Caco-2 (cell line): ENCODE measurements around the gene HTT. TPM values are rescaled to one million over a fixed set of nuclear protein-coding genes. Genes with fewer than 3 reads are reported as not detected.

Experiments used
- BruUV-seq: library from RNA; stranded (reverse); fragments of 400-500 nt; replicated peaks from 2 replicates; lab custom pipeline; 2021; lab: Mats Ljungman, UMichigan
- CTCF ChIA-PET: fragments of 300-600 bp; sonication (Branson Sonifier 250); formaldehyde crosslinking; loops from one replicate; lab custom pipeline; 2022; ENCODE audit warnings: antibody characterized with exemption; lab: Charles Lee
- POLR2A ChIA-PET: fragments of 300-600 bp; sonication (Branson Sonifier 250); formaldehyde crosslinking; loops from one replicate; lab custom pipeline; 2022; ENCODE audit warnings: antibody characterized with exemption; lab: Charles Lee
- DNase-seq, 2 experiments: peaks; one replicate each; pipeline versions ENCODE4 v3.0.0 to v3.0.0-alpha.2; 2020 to 2022
- H3K27me3 ChIP-seq: replicated peaks from 2 replicates; pipeline ENCODE4 v1.6.0; 2011; ENCODE audit warnings: low read length; ENCODE audit not compliant: control insufficient read depth, insufficient read depth
- H3K36me3 ChIP-seq: 2 replicates; pipeline ENCODE4 v1.5.1; 2011; ENCODE audit warnings: low read length; ENCODE audit not compliant: control insufficient read depth, insufficient read depth
- H3K4me1 ChIP-seq: fragments of 250-450 bp; sonication (Bioruptor Pico); 2 replicates; pipeline ENCODE4 v1.5.1; 2020; ENCODE audit warnings: mild to moderate bottlenecking
- H3K4me3 ChIP-seq: 2 replicates; pipeline ENCODE4 v1.5.1; 2011; ENCODE audit warnings: low read depth, mild to moderate bottlenecking, control low read depth, low read length
- H3K9me3 ChIP-seq: fragments of 250-450 bp; sonication (Bioruptor Pico); 2 replicates; pipeline ENCODE4 v1.5.1; 2020; ENCODE audit warnings: mild to moderate bottlenecking, moderate library complexity
- H3K27ac Mint-ChIP-seq: one replicate; pipeline ENCODE4 v1.8.0; 2022; ENCODE audit warnings: mixed read lengths; ENCODE audit not compliant: unreplicated experiment
- H3K27me3 Mint-ChIP-seq: one replicate; pipeline ENCODE4 v1.8.0; 2022; ENCODE audit warnings: mixed read lengths; ENCODE audit not compliant: insufficient read depth, unreplicated experiment
- H3K36me3 Mint-ChIP-seq: one replicate; pipeline ENCODE4 v1.8.0; 2022; ENCODE audit warnings: mild to moderate bottlenecking, mixed read lengths; ENCODE audit not compliant: insufficient read depth, unreplicated experiment
- H3K4me1 Mint-ChIP-seq: one replicate; pipeline ENCODE4 v1.8.0; 2022; ENCODE audit warnings: low read depth, mixed read lengths; ENCODE audit not compliant: unreplicated experiment
- H3K4me3 Mint-ChIP-seq: one replicate; pipeline ENCODE4 v1.8.0; 2022; ENCODE audit warnings: mild to moderate bottlenecking, moderate library complexity, mixed read lengths; ENCODE audit not compliant: unreplicated experiment
- H3K9me3 Mint-ChIP-seq: one replicate; pipeline ENCODE4 v1.8.0; 2022; ENCODE audit warnings: mixed read lengths; ENCODE audit not compliant: unreplicated experiment
- CTCF ChIP-seq, 2 experiments: fragments of 200-600 bp in 1 of 2; IDR thresholded peaks; 1 replicate in 1 of 2; 2 replicates in 1 of 2; pipeline versions ENCODE4 v1.5.1 to v1.8.0; 2011 to 2022; ENCODE audit warnings: antibody characterized with exemption in 1 of 2, control low read depth in 1 of 2, inconsistent platforms in 1 of 2, low read depth in 1 of 2, low read length in 1 of 2, mild to moderate bottlenecking in 1 of 2, moderate library complexity in 1 of 2; ENCODE audit not compliant: insufficient read depth in 1 of 2, severe bottlenecking in 1 of 2, unreplicated experiment in 1 of 2
- intact Hi-C: fragments of 100-400 bp; cut with micrococcal nuclease; formaldehyde crosslinking; loops from one replicate; pipeline ENCODE4 v1.10.0; 2022; ENCODE audit not compliant: unreplicated experiment
- total RNA-seq: library from RNA; stranded (reverse); gene quantifications from 2 replicates; pipeline ENCODE4 v1.2.3, GENCODE V29; 2022

The HTT gene
- total RNA-seq, 1 experiment from 2014 or later: 63.3 TPM

GRCh38 chr4:3034231-3034630 is 40.2 kb upstream of the HTT start:
- no peaks in the 10 kb centered on the region for H3K4me1 Mint-ChIP-seq
- Histone ChIP-seq H3K27me3 (no peaks in the 10 kb centered on the region), H3K4me1 (no peaks in the 10 kb centered on the region), H3K9me3 (no peaks in the 10 kb centered on the region), H3K36me3 (no peaks in the 10 kb centered on the region), H3K4me3 (no peak overlapping the region)
- H3K27me3 Mint-ChIP-seq: no peaks in the 10 kb centered on the region
- no peak overlapping the region for H3K27ac Mint-ChIP-seq
- ChIA-PET CTCF (interaction anchor here (0.6 kb wide), 1 partner anchor 20 kb away, joined by 3 read pairs; no protein-coding TSS in a partner anchor), POLR2A (no interaction called here)
- BruUV-seq: no TSS peak
- H3K4me3 Mint-ChIP-seq: no peak overlapping the region
- no peaks in the 10 kb centered on the region for H3K9me3 Mint-ChIP-seq
- intact Hi-C loops: no loop called here
- no peak for TF ChIP-seq CTCF (IDR thresholded peaks at IDR 0.05; ENCODE audit: insufficient read depth in 1 of 2, low read depth in 1 of 2, low read length in 1 of 2, severe bottlenecking in 1 of 2, unreplicated experiment in 1 of 2)
- H3K36me3 Mint-ChIP-seq: no peaks in the 10 kb centered on the region
- DNase-seq: no peak

GRCh38 chr4:3035249-3035648 is 39.2 kb upstream of the HTT start:
- POLR2A ChIA-PET: no interaction called here
- no peaks in the 10 kb centered on the region for H3K36me3 Mint-ChIP-seq
- CTCF ChIA-PET: interaction anchor here (0.6 kb wide), 2 partner anchors 40 to 72 kb away, joined by 3 read pairs; partner anchors contain the start of genes GRK4 and NOP14
- H3K27ac Mint-ChIP-seq: no peak overlapping the region
- no peaks in the 10 kb centered on the region for H3K27me3 Mint-ChIP-seq
- H3K4me1 ChIP-seq: no peaks in the 10 kb centered on the region
- DNase-seq: no peak
- intact Hi-C loops: no loop called here
- no peak overlapping the region for H3K4me3 Mint-ChIP-seq
- no peaks in the 10 kb centered on the region for H3K27me3 ChIP-seq
- H3K9me3 Mint-ChIP-seq: no peaks in the 10 kb centered on the region
- BruUV-seq: no TSS peak
- H3K4me3 ChIP-seq: no peak overlapping the region
- no peak for TF ChIP-seq CTCF (IDR thresholded peaks at IDR 0.05; ENCODE audit: insufficient read depth in 1 of 2, low read depth in 1 of 2, low read length in 1 of 2, severe bottlenecking in 1 of 2, unreplicated experiment in 1 of 2)
- H3K4me1 Mint-ChIP-seq: no peaks in the 10 kb centered on the region
- no peaks in the 10 kb centered on the region for H3K36me3 ChIP-seq
- no peaks in the 10 kb centered on the region for H3K9me3 ChIP-seq

DNA sequence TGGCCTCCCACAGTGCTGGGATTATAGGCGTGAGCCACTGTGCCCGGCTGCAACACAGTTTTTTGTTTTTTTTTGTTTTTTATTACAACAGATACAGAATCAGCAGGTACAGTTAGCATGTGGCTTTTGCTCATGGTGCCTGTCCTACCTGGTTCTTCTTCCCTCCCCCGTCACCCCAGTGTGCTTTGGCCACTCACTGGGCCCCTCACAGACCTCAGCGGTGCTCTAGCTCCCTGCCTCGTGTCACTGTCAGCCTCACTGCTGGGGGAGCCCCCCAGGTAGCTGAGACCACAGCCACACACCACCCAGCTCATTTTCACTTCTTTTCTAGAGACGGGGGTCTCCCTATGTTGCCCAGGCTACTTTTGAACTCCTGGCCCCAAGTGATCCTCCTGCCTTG is 38.8 kb upstream of the HTT start:
- H3K4me3 ChIP-seq: no peak overlapping the region

More for the DNA sequence above, 38.8 kb upstream of the HTT start:
- POLR2A ChIA-PET: no interaction called here
- intact Hi-C loops: no loop called here
- H3K36me3 ChIP-seq: no peaks in the 10 kb centered on the region
- H3K27me3 Mint-ChIP-seq: no peaks in the 10 kb centered on the region
- H3K27me3 ChIP-seq: no peaks in the 10 kb centered on the region
- no peaks in the 10 kb centered on the region for H3K4me1 ChIP-seq
- no peaks in the 10 kb centered on the region for H3K9me3 ChIP-seq
- no TSS peak for BruUV-seq
- H3K4me1 Mint-ChIP-seq: no peaks in the 10 kb centered on the region
- no peaks in the 10 kb centered on the region for H3K9me3 Mint-ChIP-seq
- no peak for TF ChIP-seq CTCF (IDR thresholded peaks at IDR 0.05; ENCODE audit: insufficient read depth in 1 of 2, low read depth in 1 of 2, low read length in 1 of 2, severe bottlenecking in 1 of 2, unreplicated experiment in 1 of 2)
- H3K27ac Mint-ChIP-seq: no peak overlapping the region
- no peak for DNase-seq
- CTCF ChIA-PET: interaction anchor here (0.6 kb wide), 1 partner anchor 72 kb away, joined by 3 read pairs; the partner anchor contains the start of genes GRK4 and NOP14
- no peak overlapping the region for H3K4me3 Mint-ChIP-seq
- no peaks in the 10 kb centered on the region for H3K36me3 Mint-ChIP-seq
